Activated CD4-positive, alpha-beta T cell treated with anti-CD3 and anti-CD28 coated beads, Interleukin-2, amount 10 ng/mL, durations not matched to agents 24 days and 14 days (primary cell): ENCODE results near the gene ADGRV1. TPM values are rescaled to one million over a fixed set of nuclear protein-coding genes. Genes with fewer than 3 reads are reported as not detected.

Experiments used
- DNase-seq: peaks from one replicate; pipeline ENCODE4 v3.0.0; 2022
- H3K27ac Mint-ChIP-seq: one replicate; pipeline ENCODE4 v1.8.0; 2022; ENCODE audit warnings: mild to moderate bottlenecking, mixed read lengths
- H3K27me3 Mint-ChIP-seq: one replicate; pipeline ENCODE4 v1.8.0; 2022; ENCODE audit warnings: mixed read lengths
- H3K36me3 Mint-ChIP-seq: one replicate; pipeline ENCODE4 v1.8.0; 2022; ENCODE audit warnings: low read depth, mild to moderate bottlenecking, mixed read lengths
- H3K4me1 Mint-ChIP-seq: one replicate; pipeline ENCODE4 v1.8.0; 2021; ENCODE audit warnings: mixed read lengths
- H3K4me3 Mint-ChIP-seq: one replicate; pipeline ENCODE4 v1.8.0; 2022; ENCODE audit warnings: mild to moderate bottlenecking, moderate library complexity, mixed read lengths
- H3K9me3 Mint-ChIP-seq: one replicate; pipeline ENCODE4 v1.8.0; 2021; ENCODE audit warnings: mixed read lengths
- intact Hi-C: fragments of 100-400 bp; cut with micrococcal nuclease; formaldehyde crosslinking; loops from one replicate; pipeline ENCODE4 v1.15.1; 2023
- total RNA-seq: library from RNA; stranded (reverse); gene quantifications from 2 replicates; pipeline ENCODE4 v1.2.3, GENCODE V29; 2022

Gene ADGRV1
- total RNA-seq, 1 donor from 2014 or later = 0.63 TPM

DNA sequence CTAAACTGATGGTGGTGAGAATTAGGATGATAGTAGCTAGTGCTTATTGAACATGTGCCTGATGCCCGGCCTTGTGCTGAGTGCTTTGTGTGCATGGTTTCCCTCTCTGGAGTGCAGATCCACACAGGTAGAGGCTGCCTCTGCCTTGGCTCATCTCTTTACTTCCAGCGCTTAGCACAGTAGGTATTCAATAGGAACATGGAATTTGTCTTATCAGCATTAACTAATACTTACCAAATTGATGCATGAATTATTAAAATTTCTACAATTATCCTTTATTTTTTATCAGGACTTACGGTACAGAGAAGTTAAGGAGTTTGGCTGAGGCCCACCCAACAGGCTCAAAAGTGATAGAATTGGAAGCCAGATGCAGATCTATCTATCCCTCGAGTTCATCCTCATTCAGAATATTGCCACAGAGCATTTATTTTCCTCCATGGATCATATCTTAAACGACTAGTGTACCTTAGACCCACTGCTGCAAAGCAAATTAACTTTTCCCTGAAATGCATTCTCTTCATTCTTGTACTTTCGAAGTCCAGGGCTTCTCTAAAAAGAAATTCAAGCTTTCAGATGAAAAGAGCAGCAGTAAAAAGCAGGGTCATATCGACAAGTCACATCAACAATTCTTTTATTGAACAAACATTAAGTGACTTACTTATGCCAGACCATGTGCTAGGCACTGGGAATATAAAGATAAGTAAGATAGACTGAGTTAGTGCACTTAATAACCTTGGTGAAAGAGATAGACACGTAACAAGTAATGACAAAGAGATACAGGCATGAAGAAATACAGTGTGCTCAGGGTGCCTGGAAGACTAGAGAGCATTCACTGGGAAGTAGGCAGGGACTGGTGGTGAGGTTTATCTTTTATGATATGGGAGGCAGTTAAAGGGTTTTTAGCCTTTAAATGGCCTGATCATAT is 534.5 kb downstream of the ADGRV1 start:
- Mint-ChIP-seq H3K4me1 (no peaks in the 10 kb centered on the region), H3K27ac (no peak overlapping the region), H3K36me3 (no peaks in the 10 kb centered on the region), H3K27me3 (peaks cover 16% of the 10 kb centered on the region), H3K4me3 (no peak overlapping the region), H3K9me3 (no peaks in the 10 kb centered on the region)
- DNase-seq = no peak
- intact Hi-C loops = no loop called here

DNA sequence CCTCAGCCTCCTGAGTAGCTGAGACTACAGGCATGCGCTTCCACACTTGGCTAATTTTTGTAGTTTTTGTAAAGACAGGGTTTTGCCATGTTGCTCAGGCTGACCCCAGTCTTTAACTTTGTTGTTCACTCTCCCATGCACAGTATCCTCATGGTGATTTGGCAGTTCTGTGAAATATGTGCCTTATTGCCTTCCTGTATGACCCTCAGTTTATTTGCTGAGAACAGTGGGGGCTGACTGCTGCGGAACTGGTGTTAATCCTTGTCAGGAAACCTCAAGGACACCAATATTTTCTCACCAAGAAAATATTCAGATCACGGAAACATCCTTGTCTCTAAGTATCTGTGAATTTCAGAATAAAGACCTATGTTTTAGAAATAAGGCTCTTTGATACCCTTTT is 536.7 kb downstream of the ADGRV1 start:
- no peaks in the 10 kb centered on the region for H3K9me3 Mint-ChIP-seq
- peaks cover 16% of the 10 kb centered on the region for H3K27me3 Mint-ChIP-seq
- intact Hi-C loops = no loop called here
- H3K36me3 Mint-ChIP-seq = no peaks in the 10 kb centered on the region
- no peak overlapping the region for H3K27ac Mint-ChIP-seq
- H3K4me1 Mint-ChIP-seq = no peaks in the 10 kb centered on the region
- no peak overlapping the region for H3K4me3 Mint-ChIP-seq
- DNase-seq = no peak

DNA sequence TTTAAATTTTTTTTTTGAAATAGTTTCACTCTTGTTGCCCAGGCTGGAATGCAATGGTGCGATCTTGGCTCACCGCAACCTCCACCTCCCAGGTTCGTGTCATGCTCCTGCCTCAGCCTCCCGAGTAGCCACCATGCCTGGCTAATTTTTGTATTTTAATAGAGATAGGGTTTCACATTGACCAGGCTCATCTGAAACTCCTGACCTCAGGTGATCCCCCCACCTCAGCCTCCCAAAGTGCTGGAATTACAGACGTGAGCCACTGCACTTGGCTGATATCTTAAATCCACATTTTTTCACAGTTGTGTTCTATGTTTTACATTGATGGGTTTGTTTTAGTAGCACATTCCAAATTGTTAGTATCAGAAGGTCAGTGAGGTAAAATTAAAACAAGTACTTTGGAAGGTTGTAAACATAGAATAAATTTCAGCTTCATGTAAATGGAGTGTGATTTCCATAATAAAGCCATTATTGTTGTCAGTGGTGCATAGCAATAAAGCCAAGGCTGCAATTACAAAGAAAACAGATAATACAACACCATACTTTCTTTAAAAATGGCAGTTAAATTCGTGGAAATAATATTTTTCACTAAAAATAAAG is 537.3 kb downstream of the ADGRV1 start:
- intact Hi-C loops = no loop called here
- Mint-ChIP-seq H3K9me3 (no peaks in the 10 kb centered on the region), H3K27me3 (peaks cover 13% of the 10 kb centered on the region), H3K4me1 (no peaks in the 10 kb centered on the region), H3K36me3 (no peaks in the 10 kb centered on the region), H3K27ac (no peak overlapping the region), H3K4me3 (no peak overlapping the region)
- no peak for DNase-seq

DNA sequence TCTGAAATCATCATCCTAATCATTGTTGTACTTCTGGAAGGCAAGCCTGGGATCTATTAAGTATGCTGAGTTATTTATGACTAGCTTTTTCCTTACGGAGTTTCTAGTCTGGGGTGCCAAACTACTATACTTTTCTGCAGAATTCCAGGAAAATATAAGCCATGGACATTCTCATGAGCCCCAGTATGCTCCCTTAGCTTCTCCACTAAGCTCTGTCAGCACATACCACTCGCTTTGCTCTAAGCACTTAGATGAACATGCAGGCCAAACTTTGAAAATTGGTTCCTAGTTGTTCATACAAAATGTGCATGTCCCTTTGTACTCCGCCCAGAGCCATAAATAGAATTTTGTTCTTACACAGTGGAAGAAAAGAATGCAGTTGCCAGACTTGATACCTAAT is 539.9 kb downstream of the ADGRV1 start:
- peaks cover 2% of the 10 kb centered on the region for H3K4me1 Mint-ChIP-seq
- H3K27me3 Mint-ChIP-seq = peaks cover 15% of the 10 kb centered on the region
- intact Hi-C loops = no loop called here
- H3K27ac Mint-ChIP-seq = no peak overlapping the region
- DNase-seq = no peak
- no peaks in the 10 kb centered on the region for H3K36me3 Mint-ChIP-seq
- no peak overlapping the region for H3K4me3 Mint-ChIP-seq
- H3K9me3 Mint-ChIP-seq = no peaks in the 10 kb centered on the region

DNA sequence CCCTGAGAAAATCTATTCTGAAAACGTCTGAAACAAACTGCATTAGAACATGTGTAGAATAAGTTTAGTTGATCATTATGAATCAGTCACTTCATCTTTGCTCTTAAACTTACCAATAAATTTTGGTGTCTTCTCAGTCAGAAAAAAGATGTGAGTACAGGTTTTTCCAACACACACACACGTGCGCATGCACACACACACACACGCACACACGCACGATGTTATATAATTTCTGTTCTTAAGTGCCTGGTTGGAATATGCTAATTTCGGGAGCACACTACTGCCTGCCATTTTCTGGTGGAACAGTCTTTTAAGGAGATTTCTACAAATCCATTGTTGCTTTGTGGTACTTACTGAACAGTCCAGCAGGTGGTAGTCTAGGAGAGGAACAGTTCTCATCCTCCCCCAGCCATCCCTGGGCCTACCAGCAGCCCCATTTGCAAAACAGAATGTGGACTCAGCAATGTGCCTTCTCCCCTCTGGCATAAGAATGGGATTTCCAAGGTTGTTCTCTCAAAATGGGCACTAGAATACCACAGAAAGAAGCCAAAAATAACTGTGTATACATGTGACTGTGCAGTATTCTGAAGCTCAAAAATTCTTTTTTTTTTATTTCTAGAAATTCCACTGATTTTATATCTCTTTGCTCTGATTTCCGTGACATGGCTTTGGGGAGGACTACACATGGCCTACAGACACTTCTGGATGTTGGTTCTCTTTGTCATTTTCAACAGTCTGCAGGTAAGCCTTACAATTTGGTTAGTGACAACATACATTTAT is 543.2 kb downstream of the ADGRV1 start:
- Mint-ChIP-seq H3K4me1 (peaks cover 2% of the 10 kb centered on the region), H3K36me3 (no peaks in the 10 kb centered on the region), H3K27ac (no peak overlapping the region), H3K9me3 (no peaks in the 10 kb centered on the region), H3K4me3 (no peak overlapping the region), H3K27me3 (peaks cover 21% of the 10 kb centered on the region)
- peak; percentile 83 for DNase-seq
- intact Hi-C loops = loop anchor here (1.0 to 10.0 kb wide), 7 partner anchors 61 to 318 kb away; no protein-coding TSS in a partner anchor

DNA sequence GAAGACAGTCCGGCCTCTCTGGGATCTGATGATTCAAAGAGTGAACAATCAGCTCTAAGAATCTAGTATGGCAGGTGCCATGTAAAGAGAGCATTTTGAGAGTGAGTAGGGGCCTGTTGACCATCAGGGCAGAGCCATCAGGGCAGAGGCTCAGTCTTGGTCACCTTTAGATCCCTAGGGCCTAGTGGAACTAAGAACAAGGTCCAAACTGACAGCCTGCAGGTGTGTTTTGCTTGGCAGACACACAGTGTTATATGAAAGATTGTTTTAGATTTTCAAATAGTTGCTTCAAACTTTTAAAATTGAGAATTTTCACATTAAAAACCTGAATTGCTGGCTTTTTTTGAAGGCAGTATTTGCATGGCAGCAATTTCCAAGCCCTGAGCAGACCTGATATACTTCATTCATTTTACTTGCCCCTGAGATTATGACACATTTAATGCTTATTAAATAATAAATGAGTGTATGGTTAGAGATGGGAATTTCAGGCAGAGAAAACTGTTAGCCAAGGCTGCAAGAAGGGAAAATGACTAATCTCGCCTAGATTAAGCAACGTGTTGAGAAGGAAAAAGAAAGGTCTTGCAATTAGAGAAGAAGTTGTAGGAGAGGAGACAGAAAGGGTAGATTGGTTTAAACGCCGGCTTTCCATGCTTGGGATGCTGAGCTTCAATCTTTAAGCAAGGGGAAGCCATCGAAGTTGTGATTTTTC is 544.9 kb downstream of the ADGRV1 start:
- Mint-ChIP-seq H3K27ac (no peak overlapping the region), H3K4me1 (peaks cover 2% of the 10 kb centered on the region), H3K36me3 (no peaks in the 10 kb centered on the region), H3K4me3 (no peak overlapping the region), H3K9me3 (no peaks in the 10 kb centered on the region), H3K27me3 (peaks cover 19% of the 10 kb centered on the region)
- intact Hi-C loops = loop anchor here (5.0 to 10.0 kb wide), 3 partner anchors 59 to 236 kb away; no protein-coding TSS in a partner anchor
- DNase-seq = no peak

DNA sequence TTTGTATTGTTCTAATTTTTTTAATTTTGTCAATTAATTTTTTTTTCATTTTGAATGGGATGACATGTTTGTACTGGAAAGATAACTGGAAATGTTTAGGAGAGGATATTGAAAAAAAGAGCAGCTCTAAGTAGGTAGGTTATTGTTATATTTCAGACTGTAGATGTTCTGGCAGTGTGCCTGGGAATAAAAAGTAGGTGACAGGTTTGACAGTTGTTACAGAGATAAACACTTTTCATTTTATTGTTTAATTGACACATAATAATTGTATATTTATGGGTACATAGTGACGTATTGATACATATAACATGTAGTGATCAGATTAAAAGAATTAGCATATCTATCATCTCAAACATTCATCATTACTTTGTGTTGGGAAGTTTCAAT is 545.5 kb downstream of the ADGRV1 start:
- H3K4me1 Mint-ChIP-seq = peaks cover 2% of the 10 kb centered on the region
- no peak overlapping the region for H3K4me3 Mint-ChIP-seq
- peaks cover 19% of the 10 kb centered on the region for H3K27me3 Mint-ChIP-seq
- no peak for DNase-seq
- no peak overlapping the region for H3K27ac Mint-ChIP-seq
- intact Hi-C loops = loop anchor here (5.0 to 10.0 kb wide), 3 partner anchors 58 to 237 kb away; no protein-coding TSS in a partner anchor
- H3K36me3 Mint-ChIP-seq = no peaks in the 10 kb centered on the region
- no peaks in the 10 kb centered on the region for H3K9me3 Mint-ChIP-seq

DNA sequence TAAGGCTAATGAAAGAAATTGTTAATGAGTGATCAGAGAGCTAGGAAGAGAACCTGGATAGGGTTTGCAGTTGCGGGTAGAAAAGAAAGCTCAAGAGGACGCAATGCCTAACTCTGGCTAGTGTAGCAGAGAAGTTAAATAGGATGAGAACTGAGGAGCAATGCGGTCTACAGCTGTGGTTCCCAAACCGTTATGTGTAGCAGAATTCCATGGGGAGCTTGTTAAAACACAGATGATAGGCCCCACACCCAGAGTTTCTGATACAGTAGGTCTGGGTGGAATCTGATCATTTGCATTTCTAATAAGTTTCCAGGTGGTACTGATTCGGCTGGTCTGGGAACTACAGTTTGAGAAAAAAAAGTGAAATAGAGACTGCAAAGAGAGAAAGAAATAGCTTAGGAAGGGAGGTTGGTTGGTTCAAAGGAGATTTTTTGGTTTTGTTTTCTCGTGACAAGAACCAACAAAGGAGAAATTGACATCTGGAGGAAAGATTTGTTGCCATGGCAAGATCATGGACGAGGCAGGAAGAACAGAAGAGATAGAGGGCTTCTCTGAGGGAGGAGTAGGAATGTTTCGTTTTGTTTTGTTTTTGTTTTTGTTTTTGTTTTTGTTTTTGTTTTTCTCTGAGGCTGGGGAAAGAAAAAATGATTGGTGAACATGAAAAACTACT is 548.4 kb downstream of the ADGRV1 start:
- no peak overlapping the region for H3K4me3 Mint-ChIP-seq
- H3K27ac Mint-ChIP-seq = no peak overlapping the region
- peaks cover 16% of the 10 kb centered on the region for H3K27me3 Mint-ChIP-seq
- H3K9me3 Mint-ChIP-seq = no peaks in the 10 kb centered on the region
- no peaks in the 10 kb centered on the region for H3K4me1 Mint-ChIP-seq
- DNase-seq = no peak
- intact Hi-C loops = loop anchor here (10.0 kb wide), 1 partner anchor 208 kb away; no protein-coding TSS in a partner anchor
- H3K36me3 Mint-ChIP-seq = no peaks in the 10 kb centered on the region

DNA sequence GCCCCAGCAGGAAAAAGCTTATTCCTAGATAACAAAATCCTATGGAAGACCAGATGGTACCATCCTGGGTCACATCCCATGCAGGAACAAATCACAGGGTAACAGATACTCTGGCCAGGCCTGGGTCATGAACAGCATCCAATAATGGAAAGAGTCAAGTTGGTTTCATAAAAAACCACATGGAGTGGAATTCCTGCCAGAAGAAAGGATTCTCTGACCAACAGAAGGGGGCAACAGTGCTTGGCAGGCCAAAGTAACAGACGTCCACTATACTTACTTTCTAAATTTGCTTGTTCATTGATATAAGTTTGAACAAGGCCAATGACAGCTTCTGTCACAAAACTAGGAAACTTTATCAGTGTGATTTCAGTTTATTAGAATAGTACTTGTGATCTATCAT is 551.0 kb downstream of the ADGRV1 start:
- Mint-ChIP-seq H3K27ac (no peak overlapping the region), H3K36me3 (no peaks in the 10 kb centered on the region), H3K4me1 (no peaks in the 10 kb centered on the region), H3K4me3 (no peak overlapping the region), H3K27me3 (peaks cover 19% of the 10 kb centered on the region), H3K9me3 (no peaks in the 10 kb centered on the region)
- intact Hi-C loops = loop anchor here (10.0 kb wide), 1 partner anchor 205 kb away; no protein-coding TSS in a partner anchor
- no peak for DNase-seq

DNA sequence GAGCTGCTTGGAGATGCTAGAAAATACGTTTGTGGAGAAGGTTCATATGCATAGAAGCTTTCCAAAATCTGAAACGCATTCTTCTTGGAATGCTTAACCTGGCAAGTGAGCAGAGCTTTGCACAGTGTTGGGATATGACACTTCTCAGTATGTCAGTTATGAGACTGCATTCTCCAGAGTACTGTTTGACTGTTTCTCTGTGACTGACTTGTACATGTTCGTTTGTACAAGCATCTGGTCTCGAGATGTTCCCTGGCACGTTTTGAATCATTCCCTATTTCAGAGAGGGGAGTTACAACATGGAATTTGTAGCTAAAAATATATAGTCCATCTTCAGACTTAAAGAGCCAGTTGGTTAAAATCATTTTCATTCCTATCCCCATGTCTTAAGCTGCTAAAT is 552.1 kb downstream of the ADGRV1 start:
- Mint-ChIP-seq H3K36me3 (no peaks in the 10 kb centered on the region), H3K27ac (no peak overlapping the region), H3K4me1 (no peaks in the 10 kb centered on the region)

DNA sequence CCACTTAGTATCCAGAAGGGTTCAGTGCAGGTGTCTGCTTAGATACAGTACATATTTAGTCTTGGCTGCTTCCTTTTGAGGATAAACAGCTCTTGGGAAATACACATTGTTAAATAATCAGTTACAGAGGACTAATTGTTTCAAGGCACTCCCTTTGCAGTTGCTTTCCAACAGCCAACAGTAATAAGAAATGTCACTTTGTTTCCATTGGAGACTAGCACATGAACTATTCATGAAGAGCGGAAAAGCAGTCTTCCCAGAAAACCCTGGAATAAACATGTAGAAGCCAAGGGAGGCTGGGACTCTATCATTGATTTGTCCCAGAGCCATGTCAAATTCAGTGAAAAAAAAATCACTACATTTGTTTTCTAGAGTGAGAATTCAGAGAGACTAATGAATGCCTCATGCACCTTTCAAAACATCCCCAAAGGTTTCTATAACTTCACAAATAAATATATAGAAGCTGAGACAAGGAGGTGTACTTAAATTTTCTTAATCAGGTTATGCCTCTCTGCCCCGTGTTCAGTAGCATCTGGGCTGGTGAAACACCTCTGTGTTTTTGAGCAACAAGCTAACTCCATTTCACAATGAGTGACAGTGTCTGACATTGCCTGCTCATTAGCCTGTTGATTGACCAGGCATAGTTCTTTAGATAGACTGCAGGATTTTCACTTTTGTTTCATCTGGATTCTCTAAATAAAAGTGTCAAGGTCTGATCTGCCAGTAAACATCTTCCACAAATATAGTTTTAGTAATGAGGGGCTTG is 553.1 kb downstream of the ADGRV1 start:
- H3K4me1 Mint-ChIP-seq = no peaks in the 10 kb centered on the region
- no peak overlapping the region for H3K27ac Mint-ChIP-seq
- no peaks in the 10 kb centered on the region for H3K36me3 Mint-ChIP-seq
- no peaks in the 10 kb centered on the region for H3K9me3 Mint-ChIP-seq
- no peak overlapping the region for H3K4me3 Mint-ChIP-seq
- DNase-seq = peak; percentile 20
- H3K27me3 Mint-ChIP-seq = peaks cover 18% of the 10 kb centered on the region
- intact Hi-C loops = no loop called here

More for the DNA sequence above, 552.1 kb downstream of the ADGRV1 start:
- H3K9me3 Mint-ChIP-seq = no peaks in the 10 kb centered on the region
- peaks cover 17% of the 10 kb centered on the region for H3K27me3 Mint-ChIP-seq
- intact Hi-C loops = no loop called here
- peak; percentile 16 for DNase-seq
- no peak overlapping the region for H3K4me3 Mint-ChIP-seq

DNA sequence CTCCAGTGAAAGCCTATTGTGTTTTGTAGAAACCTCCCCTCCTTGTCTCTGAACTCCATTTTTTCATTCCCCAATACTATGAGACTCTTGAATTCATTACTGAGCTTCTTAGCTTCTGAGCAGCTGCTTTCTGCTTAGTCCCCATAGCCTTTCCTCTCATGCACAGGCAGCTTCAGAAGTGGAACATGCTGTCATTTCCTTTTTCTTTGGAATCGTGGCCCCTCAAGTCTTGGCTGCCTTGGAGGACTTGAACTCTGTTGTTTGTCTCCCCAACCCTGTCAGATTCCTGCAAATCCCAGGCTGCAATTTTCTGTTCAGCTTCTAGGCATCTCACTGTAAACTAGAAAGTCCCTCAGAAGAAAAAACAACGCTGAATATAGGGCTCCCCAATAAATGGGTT is 556.1 kb downstream of the ADGRV1 start:
- Mint-ChIP-seq H3K36me3 (no peaks in the 10 kb centered on the region), H3K9me3 (no peaks in the 10 kb centered on the region), H3K4me1 (no peaks in the 10 kb centered on the region), H3K4me3 (no peak overlapping the region), H3K27ac (no peak overlapping the region), H3K27me3 (peaks cover 18% of the 10 kb centered on the region)
- intact Hi-C loops = no loop called here
- DNase-seq = peak; percentile 43
